NCI-H510A treated with DMSO at 0.1 percent for 48 hours (cell line): ENCODE measurements around the gene KPRP.

ENCODE experiments used
- DNase-seq: peaks from one replicate; lab custom pipeline; 2025; lab: John Stamatoyannopoulos, UW

The KPRP gene

DNA sequence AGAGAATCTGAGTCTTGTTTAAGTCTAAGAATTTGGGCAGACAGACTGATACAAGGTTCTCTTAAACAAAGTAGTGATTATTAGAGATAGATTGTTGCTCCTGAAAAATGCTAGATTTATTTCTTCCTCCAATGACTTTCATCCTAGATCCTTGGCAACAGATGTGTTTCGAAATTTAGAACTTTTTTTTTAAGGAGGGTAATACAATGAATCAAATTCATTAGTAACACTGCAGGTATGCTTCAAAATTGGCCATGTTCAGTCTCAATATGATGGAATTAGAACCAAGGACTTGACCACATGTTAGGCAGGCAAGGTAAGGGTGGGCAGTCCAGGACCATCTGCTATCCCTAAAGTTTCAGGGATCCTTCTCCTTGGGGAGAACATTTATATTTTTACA lies 12.6 kb downstream of the KPRP start:
- DNase-seq: no peak

- DNase-seq: no peak
These were observed 17.1 kb downstream of the KPRP start, which contains the start of gene LCE1F for GRCh38 chr1:152774875-152775274. LCE1F (plus strand) TSS chr1:152775140; CDS start chr1:152776372, 1,232 bp downstream.

- no peak for DNase-seq
These were observed 18.5 kb downstream of the KPRP start for GRCh38 chr1:152776361-152776760.

GRCh38 chr1:152777510-152778137 lies 19.8 kb downstream of the KPRP start:
- peak; percentile 1 for DNase-seq

- DNase-seq: no peak
These were observed 25.3 kb downstream of the KPRP start for GRCh38 chr1:152783095-152783494.

GRCh38 chr1:152786077-152786476 lies 28.3 kb downstream of the KPRP start, which contains the start of gene LCE1E:
LCE1E (plus strand) TSS chr1:152786257; CDS start chr1:152787300, 1,043 bp downstream.
- no peak for DNase-seq

- no peak for DNase-seq
These were observed 37.9 kb downstream of the KPRP start for GRCh38 chr1:152795686-152796085.

- DNase-seq: no peak
These were observed 38.6 kb downstream of the KPRP start, which contains the start of gene LCE1D for GRCh38 chr1:152796421-152796820. LCE1D (plus strand) TSS chr1:152796721; CDS start chr1:152797795, 1,074 bp downstream.

DNA sequence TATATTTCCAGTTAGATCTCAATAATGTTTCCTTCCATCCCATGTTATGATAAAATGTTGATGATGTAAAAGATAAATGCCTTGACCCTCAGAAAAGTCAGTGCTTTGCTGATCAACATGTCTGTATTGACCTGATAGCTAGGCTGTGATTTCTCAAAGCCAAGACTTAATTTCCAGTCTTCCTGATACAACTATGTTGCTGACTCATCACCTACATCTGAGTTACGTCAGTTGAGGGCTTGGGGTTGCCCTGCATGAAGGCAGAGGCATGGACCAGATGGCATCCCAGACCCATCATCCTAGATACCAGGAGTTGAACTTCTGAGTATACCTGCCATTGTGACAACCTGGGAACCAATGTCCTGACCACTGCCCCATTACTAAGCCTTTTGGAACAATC lies 43.5 kb downstream of the KPRP start:
- DNase-seq: no peak

DNA sequence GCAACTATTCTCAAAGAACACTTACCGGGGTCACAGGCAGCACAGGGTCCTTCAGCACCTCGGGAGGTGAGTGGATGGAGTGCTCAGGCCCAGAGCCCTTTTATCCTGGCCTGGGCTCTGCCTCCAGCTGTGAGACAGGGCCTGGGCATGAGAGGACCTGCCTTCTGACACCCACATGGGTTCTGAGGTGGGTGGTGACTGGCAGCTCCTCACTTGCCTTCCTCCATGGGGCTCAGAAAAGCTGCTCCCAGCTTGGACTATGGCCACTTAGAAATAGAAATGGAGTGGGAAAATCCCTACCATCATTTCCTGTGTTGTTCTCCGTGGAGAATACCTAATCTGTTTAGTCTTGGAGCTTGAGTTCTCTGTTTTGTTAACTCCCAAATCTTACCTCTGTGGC lies 48.8 kb downstream of the KPRP start, which contains the start of gene LCE1C:
TSS of gene LCE1C (minus strand) at position 76 of the 400 bp plus-strand sequence. CDS start 1,173 bp downstream, outside the sequence.
- no peak for DNase-seq

GRCh38 chr1:152811050-152811449 lies 53.2 kb downstream of the KPRP start:
- no peak for DNase-seq
